HG03520 (cell line): Measurements from ENCODE around the gene HAGH.

Experiments
- ATAC-seq: cut with Tn5 transposase; IDR thresholded peaks from one replicate; pipeline ENCODE4 v1.9.1; 2021; ENCODE audit warnings: mild to moderate bottlenecking, moderate library complexity; ENCODE audit not compliant: unreplicated experiment

The HAGH gene

DNA sequence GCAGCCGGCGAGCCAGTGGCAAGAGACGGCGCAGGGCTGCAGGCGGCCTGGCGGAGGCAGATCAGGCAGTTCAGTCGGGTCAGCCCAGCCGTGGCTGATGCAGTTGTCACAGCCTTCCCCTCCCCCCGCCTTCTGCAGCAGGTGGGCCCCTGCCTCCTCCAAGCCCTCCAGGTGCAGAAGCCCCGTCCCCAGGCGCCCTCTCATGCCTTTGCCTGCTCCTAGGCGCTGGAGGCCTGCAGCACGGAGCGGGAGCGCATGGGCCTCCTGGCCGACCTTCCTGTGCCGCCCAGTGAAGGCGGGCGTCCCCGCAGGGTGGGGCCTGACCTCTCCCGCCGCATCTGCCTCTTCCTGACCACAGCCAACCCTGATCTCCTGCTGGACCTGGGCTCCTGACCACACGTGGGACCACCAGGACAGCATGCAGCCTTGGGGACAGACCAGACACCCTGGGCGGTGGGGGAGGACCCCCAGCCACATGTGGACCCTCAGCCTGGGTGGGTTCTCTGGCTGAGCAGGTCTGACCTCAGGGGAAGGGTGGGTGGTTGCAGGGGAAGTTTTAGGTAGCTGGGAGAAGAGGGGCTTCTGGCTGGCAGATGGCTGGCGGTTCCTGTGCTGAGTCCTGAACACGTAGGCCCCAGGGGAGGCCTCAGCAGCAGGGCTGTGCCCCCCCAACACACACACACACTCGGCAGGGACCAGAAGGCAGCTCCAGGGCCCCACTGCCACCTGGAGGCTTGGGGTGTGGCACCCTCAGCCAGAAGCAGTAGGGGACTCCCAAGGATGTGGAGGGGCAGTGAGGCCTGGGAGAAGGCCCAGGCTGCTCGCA lies 50.6 kb downstream of the HAGH start:
- ATAC-seq: no peak

- no peak for ATAC-seq
These were observed 51.4 kb downstream of the HAGH start for GRCh38 chr16:1775006-1775845.

GRCh38 chr16:1774448-1774780 lies 52.2 kb downstream of the HAGH start:
- ATAC-seq: no peak

GRCh38 chr16:1773703-1774447 lies 52.8 kb downstream of the HAGH start:
- ATAC-seq: no peak

- ATAC-seq: no peak
These were observed 53.5 kb downstream of the HAGH start, which contains the start of gene MRPS34 for GRCh38 chr16:1772908-1773702. Gene MRPS34, minus strand, starts transcription at chr16:1773134. Its CDS starts 15 bp downstream, at chr16:1773119.

DNA sequence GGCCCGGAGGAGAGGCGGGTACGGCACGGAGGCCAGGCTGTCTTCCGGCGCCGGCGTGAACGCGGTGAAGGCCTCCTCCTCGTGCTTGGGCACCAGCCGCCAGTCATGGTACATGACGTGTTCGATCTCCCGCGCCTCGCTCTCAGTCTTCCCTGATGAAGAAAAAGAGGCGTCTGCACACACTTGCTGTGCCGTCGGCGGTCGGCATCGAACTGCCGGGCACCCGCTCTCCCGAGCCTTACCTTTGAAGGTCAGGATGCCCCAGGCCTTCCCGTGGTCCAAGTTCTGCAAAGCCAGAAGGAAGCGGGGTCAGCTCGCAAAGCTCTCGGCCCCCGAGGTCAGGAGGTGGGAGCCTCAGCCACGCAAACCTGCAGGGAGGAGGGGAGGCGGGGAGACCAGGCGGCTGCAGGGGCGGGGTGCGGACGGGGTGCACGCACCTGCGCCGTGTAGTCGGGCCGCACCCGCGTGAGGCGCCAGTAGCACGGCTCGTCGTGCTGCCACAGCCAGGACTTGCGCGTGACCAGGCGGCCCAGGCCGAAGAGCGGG lies 54.2 kb downstream of the HAGH start, which contains the start of gene EME2:
TSS of gene EME2 (plus strand) at position 449 of the 546 bp plus-strand sequence. CDS start 418 bp downstream, outside the sequence.
- ATAC-seq: no peak

- ATAC-seq: no peak
These were observed 54.7 kb downstream of the HAGH start for GRCh38 chr16:1771864-1772361.

DNA sequence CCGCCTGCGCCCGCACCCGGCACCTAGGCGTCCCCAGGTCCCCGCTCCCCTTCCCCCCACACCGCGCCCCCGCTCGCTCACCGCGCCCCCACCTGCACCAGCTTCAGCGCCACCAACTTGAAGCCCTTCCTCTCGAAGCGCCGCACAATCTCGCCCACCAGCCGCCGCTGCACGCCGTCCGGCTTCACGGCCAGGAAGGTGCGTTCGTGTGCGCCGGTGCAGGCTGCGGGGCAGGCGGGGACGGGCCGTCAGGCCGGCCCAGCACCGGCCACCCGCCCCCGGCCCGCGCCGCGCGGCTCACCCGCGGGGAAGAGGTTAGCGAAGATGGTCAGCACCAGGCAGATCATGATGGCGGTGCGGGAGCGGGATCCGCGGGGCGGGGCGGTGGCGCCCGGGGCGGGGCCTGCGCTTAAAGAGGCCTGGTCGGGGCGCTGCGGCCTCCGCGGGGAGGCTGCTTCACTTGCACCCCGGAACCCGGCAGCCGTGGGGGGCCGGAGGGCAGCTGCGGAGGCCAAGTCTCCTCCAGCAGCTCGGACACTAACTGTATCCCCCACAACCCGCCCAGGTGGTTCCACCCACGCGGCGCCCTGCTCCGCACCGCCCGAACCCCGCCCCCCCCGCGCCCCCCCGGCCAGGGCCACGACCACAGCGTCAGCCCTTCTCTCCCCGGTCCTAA lies 55.3 kb downstream of the HAGH start, which contains the start of gene NME3:
TSS of gene NME3 (minus strand) at position 356 of the 676 bp plus-strand sequence. CDS start at position 347, 9 bp downstream.
- ATAC-seq: no peak

GRCh38 chr16:1770328-1771187 lies 56.1 kb downstream of the HAGH start:
- ATAC-seq: no peak

GRCh38 chr16:1769402-1770300 lies 57.0 kb downstream of the HAGH start:
- ATAC-seq: no peak

- no peak for ATAC-seq
These were observed 57.7 kb downstream of the HAGH start for GRCh38 chr16:1768767-1769401.

- ATAC-seq: no peak
These were observed 58.4 kb downstream of the HAGH start for GRCh38 chr16:1768061-1768766.

DNA sequence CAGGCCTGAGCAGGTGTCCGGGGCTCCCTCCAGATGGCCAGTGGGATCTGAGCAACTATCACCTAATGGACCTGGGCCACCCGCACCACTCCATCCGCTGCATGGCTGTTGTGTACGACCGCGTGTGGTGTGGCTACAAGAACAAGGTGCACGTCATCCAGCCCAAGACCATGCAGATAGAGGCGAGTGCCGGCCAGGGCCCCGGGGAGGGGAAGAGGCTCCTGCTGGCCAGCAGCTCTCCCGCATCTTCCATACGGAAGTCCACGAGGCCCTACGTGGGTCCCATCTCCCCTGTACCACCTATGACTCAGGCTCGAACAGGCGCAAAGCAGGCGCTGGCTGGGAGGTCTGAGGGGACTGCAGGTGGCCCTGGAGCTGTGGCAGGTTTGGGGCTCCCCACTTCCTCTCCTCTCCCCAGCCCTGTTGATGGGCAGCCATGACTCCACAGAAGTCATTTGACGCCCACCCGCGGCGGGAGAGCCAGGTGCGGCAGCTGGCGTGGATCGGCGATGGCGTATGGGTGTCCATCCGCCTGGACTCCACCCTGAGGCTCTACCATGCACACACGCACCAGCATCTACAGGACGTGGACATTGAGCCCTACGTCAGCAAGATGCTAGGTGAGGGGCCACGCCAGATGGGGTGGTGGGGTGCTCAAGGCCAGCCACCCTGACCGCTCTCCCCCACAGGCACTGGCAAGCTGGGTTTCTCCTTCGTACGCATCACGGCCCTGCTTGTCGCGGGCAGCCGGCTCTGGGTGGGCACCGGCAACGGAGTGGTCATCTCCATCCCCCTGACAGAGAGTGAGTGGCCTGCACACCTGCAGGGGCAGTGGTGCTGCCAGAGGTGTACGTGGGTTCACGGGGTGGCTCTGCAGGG lies 59.3 kb downstream of the HAGH start:
- ATAC-seq: no peak

DNA sequence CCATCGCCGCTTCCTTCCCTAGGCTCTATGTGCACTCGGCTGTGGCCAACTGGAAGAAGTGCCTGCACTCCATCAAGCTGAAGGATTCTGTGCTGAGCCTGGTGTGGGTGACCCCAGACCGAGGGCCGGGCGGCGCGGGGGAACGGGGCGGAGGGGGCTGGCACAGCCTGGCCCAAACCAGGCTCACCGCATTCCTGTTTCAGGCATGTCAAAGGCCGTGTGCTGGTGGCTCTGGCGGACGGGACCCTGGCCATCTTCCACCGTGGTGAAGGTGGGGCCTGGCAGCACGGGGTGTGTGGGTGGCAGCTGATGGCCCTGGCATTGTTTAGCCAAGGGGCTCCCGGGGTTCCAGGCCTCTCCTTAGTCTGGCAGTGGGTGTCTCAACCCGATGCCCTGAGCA lies 59.9 kb downstream of the HAGH start:
- ATAC-seq: no peak

DNA sequence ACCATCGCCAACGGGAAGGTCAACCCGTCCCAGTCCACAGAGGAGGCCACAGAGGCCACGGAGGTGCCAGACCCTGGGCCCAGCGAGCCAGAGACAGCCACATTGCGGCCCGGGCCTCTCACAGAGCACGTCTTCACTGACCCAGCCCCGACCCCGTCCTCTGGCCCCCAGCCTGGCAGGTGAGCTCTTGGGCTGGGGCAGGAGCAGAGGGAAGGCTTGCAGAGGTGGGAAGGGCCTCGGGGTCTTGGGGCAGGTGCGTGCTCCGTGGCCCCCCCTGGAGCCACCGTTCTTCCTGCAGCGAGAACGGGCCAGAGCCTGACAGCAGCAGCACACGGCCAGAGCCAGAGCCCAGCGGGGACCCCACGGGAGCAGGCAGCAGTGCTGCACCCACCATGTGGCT lies 60.4 kb downstream of the HAGH start:
- no peak for ATAC-seq
